DMS 273 (cell line): ENCODE measurements around the gene FTH1.

Experiments
- DNase-seq: peaks from one replicate; lab custom pipeline; 2025; ENCODE audit not compliant: unreplicated experiment; lab: John Stamatoyannopoulos, UW

Gene FTH1

DNA sequence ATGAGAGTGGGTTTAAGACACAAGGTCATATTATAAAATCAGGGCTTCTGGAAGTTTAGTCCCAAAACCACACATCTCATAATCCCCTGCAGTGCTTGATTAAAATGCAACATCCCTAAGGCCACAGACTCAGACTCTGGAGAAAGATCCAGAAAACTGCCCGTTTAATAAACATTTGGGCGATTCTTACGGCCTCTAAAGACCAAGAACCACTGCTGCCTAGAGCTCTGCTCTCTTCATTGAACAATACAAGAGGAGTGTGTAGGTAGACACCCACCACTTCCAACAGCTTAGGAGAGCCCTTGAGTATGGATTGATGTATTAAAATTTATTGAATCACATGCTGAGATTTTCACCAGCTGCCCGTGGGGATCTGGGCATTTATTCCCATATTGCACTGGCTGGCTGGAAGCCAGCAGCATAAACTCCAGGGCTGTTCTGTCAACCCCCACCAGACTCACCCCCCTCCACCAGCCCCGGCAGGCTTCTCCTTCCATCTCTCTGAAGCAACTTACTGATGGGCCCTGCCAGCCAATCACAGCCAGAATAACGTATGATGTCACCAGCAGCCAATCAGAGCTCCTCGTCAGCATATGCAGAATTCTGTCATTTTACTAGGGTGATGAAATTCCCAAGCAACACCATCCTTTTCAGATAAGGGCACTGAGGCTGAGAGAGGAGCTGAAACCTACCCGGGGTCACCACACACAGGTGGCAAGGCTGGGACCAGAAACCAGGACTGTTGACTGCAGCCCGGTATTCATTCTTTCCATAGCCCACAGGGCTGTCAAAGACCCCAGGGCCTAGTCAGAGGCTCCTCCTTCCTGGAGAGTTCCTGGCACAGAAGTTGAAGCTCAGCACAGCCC lies 18.0 kb downstream of the FTH1 start:
- DNase-seq, result peak; percentile 80

DNA sequence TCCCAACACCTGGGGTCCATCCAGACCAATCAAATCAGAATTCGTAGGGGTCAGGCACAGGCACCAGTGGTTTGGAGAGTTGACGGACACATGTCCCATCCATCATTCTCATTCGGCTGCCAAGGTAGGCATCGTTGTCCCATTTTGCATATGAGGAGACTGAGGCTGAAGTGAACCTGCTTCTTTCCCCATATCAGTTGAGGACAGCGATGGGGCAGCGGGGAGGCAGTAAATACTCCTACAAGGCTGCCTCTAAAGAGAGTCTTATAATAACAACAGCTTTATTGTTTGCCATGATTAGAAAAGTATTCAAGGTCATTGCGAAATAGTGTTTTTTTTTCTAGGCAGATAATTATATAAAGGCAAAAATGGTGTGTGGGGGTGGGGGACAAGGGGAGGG lies 18.9 kb downstream of the FTH1 start:
- no peak for DNase-seq

DNA sequence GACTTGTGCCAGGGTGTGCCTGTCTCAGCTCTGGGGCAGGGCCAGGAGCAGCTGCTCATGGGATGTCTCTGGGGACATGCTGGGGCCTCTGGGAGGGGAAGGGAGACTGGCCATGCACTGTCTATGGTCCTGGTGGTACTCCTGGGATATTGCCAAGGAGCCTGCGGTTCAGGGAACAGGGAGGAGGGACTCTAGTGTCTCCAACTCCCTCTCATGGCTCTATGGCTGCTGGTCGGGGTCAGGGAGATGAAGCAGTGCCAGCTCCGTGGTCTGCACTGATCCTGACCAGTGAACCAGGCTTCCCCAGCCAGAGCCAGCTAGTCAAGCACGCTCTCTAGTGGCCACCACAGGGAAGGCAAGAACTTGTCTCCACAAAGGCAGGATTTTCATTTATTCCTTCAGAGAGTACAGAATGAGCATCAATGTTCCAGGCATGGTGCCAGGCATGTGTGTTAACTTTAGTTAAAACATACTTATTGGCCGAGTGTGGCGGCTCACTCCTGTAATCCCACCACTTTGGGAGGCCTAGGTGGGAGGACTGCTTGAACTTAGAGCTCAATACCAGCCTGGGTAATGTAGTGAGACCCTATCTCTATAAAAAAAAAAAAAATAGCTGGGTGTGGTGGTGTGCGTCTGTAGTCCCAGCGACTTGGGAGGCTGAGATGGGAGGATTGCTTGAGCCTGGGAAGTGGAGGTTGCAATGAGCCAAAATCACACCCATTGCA lies 19.8 kb downstream of the FTH1 start:
- peak; percentile 86 for DNase-seq

DNA sequence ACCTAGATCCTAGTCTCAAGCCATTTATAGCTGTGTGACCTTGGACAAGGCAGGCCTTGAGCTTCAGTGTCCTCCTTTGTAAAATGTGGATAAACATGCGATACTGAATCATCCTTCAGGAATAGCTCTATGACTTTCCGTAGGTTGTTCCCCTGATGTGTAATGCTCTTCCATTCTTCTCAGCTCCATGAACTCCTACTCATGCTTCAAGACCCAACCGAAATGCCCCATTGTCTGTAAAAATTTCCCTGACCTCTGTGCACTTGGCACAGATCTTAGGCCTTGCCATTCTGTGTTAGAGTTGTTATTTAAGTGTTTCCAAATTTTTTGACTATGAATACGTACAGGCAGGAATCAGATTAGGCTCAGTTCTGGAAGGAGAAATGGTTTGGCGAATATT lies 20.5 kb downstream of the FTH1 start:
- DNase-seq, result no peak

DNA sequence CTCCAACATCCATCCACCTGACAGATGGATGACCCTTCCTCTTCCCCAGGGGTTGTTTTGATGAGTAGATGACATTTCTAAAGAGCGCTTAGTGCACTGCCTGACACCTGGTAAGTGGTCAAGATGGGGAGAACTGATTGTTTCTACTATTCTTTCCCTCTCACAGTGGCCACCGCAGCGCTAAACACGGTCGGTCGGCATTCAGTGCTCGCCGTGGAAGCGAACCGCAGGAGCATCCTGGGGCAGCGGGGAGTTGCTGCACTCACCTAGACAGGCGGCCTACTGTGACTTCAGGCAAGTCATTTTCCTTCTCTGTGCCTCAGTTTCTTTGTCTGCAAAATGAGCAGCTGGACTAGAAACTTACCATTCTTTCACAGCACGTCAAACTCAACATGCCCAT lies 22.2 kb downstream of the FTH1 start:
- no peak for DNase-seq

DNA sequence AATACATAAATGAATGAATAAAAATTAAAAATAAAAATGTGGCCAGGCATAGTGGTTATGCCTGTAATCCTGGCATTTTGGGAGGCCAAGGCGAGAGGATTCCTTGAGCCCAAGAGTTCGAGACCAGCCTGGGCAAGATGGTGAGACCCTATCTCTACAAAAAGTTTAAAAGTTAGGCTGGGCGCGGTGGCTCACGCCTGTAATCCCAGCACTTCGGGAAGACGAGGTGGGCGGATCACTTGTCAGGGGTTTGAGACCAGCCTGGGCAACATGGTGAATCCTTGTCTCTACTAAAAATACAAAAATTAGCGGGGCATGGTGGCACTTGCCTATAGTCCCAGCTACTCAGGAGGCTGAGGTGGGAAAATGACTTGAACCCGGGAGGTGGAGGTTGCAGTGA lies 27.0 kb downstream of the FTH1 start:
- no peak for DNase-seq

DNA sequence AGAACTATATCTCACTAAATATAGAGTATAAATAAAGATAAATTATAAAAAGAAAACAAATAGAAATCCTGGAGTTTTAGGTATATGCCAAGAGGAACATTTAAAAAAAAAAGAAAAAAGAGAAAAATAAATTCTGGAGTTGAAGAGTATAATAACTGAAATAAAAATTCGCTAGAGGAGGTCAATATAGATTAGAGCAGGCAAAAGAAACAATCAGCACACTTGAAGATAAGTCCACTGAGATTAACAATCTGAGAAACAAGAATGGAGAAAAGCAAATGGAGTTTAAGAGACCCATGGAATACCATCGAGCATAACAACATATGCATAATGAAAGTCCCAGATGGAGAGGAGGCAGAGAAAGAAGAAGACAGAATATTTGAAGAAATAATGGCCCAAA lies 31.6 kb downstream of the FTH1 start:
- no peak for DNase-seq

DNA sequence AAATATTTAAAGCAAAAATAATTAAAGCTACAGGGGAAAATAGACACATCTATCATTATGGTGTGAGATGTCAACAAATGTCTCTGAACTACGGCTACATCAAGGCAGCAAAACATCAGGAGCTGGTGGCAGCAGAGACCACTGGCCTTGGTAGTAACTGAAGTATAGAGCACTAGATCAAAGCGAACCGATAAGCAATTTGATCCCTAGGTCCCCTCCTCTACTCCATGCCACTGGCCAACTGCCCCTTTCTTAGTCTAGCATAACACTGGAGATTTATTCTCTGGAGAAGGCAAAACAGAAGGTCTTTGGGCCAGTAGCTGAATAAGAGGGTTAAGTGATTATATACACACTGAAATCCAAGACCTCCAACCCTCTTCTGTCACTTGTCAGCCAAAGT lies 36.5 kb downstream of the FTH1 start:
- DNase-seq, result no peak

DNA sequence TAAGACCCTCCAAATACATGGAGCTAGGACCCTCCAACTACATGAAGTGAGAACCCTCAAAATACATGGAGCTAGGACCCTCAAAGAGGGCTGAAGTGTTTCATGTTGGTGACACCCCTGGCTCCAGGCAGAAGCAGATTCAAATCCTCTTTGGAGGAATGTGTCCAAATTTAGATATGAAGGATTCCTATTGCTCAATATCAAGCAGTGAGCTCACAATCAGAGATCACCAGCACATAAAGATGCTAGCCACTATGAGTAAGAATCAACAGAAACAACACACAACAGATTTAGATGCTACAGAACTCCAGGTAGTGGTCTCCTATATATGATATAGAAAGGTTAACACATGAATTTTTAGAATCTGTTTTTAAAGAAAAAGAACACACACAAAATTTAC lies 38.8 kb downstream of the FTH1 start:
- no peak for DNase-seq

DNA sequence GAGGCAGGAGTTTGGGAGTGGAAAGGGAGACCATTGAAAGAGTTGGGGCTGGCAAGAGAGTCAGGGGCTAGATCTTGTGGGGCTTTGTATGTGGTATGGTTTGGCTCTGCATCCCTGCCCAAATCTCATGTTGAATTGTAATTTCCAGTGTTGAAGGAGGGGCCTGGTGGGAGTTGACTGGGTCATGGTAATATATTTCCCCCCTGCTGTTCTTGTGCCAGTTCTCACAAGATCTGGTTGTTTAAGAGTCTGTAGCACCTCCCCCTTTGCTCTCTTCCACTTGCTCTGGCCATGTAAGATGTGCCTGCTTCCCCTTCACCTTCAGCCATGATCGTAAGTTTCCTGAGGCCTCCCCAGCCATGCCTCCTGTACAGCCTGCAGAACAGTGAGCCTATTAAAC lies 39.9 kb downstream of the FTH1 start:
- DNase-seq, result no peak

DNA sequence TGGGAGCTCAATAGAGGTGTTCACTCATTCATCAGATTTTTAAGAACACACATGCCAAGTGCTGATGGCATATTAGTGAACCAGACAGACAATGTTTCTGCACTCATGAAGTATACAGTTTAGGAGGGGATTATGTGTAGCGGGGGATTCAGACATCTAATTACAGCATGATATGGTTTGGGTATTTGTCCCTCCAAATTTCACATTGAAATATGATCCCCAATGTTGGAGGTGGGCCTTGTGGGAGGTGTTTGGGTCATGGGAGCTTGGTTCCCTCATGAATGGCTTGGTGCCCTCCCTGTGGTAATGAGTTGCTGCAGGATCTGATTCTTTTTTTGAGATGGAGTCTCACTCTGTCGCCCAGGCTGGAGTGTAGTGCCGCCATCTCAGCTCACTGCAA lies 41.2 kb downstream of the FTH1 start:
- no peak for DNase-seq

DNA sequence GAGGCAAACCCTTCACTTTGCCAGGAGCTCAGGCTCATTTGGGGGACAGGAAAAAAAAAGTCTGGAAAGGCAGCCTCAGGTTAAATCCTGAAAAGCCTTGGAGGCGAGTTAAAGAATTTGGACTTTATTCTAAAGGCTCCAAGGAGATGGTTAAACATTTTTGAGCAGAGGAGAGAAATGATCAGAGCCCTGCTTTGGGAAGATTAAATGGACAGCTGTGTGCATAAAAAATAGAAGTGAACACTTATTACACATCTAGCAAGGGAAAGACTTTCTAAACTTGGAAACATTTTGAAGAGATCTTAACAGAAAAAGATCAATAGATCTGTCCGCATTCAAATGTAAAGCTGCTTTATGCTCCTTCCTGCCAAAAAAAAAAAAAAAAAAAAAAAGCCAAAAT lies 41.7 kb downstream of the FTH1 start:
- DNase-seq, result no peak

DNA sequence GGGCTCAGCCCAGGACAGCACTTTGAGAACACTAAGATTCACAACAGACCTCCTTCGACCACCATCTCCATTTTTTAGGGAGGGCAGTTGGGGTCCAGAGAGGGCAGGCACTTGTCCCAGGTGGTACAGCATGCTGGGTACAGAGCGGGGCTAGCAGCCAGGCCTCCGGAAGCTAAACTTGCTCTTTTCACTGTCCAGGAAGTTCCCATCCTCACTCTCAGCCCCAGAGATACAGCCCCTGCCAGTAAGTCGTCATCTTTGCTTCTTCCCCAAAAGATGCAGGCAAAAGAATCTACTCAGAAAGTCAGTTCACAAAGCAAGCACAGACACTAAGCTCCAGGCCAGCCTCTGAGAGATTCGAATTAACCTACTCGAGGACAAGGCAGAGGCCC lies 43.4 kb downstream of the FTH1 start:
- no peak for DNase-seq

DNA sequence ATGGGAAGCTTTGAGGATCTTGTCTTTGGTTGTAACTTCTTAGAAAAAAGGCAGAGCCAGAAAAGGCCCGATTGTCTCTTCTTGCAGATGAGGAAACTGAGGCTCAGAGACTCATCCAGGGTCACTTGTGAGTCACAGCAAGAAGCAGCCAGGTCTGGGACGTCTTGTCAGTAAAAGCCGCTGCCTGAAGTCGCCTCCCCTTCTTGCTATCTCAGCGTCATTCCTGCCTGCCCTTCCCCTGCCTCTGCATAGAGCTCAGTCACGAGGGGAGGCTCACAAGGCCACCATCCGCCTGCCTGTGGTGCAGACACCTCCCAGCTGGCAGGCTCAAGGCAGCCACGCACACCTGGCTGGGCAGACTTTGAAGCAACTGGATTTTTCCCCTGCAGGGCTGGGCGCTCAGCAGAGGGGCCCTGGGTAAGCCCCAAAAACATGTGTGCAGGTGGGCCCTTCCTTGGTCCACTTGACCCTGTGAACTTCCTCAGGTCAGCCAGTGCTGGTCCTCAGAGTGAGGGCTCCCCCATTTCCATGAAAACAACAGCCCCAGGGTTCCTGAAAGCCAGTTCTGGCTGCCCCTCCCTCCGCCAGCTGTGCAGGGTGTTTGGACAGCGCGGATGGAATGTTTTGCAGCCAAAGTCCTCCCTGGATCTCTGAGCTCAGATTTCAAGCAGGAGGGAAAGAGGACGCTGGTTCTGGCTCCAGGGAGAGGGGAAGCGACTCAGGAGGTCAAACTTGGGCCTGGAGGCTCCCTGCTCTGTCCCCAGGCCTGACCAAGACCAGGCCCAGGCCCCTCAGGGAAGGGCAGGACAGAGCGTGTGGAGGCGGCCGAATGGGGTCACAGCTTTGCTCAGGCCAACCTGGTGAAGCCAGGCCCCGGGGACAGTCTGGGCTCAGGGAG lies 44.0 kb downstream of the FTH1 start:
- DNase-seq, result peak; percentile 59

DNA sequence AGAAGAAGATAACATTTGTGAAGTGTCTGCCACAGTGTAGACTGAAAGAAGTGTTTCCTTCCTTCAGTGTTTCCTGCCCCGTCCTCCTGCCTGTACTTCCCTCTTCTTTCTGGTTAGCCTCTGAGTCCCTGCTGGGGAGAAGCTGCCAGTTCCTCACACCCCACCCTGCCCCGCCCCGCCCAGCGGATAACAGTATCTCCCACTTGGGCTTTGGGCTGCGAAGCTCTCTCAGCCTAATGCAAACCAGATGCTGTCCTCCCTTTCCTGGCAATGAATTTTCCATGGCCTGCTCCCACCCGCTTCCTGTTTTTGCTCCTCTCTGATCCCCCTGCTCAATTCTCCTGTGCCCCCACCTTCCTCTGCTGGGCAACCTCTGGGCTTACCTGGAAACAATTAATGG lies 44.9 kb downstream of the FTH1 start:
- peak; percentile 29 for DNase-seq

DNA sequence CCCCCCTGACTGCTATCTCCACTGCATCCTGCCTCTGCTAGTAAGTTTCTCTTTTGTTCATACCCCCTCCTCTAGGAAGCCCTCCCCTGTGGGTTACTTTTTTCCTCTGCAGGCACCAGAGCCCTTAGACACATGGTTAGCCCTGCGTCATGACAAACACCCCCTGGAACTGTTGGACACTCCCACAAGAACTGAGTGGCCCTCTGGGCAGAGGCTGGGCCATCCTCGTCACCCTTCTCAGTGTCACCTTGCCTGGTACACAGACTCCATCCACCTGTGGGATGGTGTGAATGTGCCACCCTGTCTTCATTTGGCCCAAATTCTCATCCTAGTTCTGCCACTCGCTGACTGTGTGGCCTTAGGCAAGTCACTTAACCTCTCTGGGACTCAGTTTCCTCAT lies 46.0 kb downstream of the FTH1 start:
- no peak for DNase-seq

DNA sequence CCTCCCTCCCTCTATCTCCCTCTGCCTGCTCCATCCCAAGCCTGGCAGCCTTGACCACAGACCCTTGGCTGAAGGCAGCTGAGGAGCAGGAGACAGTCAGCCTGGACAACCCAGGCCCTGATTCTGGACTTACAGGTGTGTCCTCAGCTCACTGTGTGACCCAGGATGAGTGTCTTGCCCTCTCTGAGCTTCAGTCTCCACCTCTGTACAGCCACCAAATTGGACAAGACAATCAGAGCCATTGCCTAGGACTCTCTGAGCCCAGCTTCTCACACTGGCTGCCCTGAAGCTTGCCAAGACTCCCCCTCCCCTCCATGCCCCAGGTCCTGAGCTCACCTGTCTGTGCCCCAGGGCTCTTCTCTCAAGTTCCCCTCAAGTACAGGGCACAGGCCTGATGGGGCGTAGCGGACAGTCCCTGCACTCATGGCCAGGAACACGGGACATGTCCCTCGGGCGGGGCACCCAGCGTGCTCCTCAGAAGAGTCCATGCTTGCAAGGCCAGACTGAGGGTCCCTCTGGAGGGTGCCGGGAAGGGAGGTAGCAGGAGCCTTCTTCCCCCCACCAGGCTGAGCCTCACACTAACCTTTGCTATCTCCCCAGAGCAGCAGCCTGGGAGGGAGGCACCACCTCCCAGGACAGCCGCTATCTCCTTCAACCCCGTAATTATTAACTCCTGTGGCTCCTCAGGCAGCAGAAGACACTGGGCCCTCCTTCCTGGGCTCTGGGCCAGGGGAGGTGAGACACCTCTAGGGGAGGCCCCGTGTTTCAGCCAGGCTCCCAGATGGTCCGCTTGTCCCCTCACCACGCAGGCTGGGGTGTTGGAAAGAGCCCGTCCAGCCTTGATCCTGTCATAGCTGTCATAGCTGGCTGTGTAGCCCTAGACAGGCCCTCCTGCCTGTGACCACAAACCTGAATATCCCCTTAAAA lies 47.5 kb downstream of the FTH1 start:
- no peak for DNase-seq

DNA sequence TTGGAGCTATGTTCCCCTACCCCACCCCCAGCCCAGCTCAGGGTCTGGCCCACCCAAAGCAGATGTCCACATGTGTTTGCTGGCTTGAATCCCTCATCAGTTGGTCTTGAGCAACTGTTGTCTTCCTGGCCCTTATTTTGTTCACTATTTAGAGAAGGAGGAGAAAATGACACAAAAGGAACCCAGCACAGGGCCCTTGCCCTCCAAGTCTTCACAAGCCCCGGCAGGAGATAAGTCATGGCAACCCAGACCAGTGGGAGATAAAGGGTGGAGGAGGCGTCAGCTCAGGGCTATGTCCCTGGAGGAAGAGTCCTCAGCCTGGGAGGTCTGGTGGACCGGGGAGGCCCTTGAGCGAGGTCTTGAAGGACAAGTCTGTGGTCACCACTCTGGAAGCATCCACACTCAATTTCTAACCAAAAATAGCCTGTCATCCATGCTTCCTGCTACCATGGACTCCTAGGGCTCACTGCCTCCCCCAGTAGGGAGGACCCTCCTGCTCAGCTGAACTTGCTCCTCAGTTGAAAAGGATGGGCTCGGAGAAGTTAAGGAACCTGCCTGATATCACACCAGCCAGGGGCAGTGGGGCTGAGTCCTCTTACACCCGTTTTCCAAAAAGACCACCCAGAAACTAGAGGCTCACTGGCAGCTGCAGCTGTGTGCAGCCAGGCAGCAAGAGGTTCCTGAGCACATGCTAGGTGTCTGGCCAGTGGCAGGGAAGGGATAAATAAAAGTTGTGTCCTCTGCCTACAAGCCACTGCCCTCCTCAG lies 48.3 kb downstream of the FTH1 start:
- no peak for DNase-seq

DNA sequence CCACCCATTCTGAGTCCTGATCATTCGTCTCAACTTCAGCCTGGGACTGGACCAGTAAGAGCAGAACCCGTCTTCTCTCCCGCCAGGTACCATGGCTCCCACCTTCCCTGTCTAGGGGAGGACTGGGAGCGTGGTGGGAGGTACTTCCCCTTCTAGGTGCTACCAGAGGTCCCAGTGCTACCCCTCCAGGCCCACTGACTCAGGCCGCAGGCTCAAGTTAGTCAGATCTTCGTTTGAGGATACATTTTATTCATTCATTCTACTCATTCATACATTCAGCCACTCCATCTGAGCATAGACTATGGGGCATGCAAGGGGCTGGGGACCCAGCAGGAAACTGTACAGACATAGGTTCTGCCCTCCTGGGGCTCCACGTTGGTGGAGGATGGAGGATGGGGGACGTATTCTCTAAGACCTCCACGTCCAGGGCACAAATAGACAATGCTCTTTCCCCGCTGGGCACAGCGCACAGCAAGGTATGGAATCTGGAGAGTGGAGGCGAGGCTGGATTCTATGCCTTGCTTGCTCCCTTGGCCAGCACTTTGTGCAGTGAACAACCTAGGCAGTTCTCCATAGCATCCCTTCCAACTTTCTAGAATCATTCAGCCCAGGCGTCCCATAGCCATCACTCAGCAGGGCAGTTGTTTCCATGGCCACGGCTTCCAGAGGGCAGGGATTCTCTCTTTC lies 49.0 kb downstream of the FTH1 start:
- peak; percentile 15 for DNase-seq
